ENCODE measurements around the gene ZNF540. TPM values are rescaled to one million over a fixed set of nuclear protein-coding genes. Genes with fewer than 3 reads are reported as not detected.
A peak's percentile ranks its signal among the peaks of the same experiment; 100 is the strongest.

Gene ZNF540
- total and polyA plus RNA-seq, 10 of the 15 experiments (the other 5 are each of a cell fraction or from before 2014, with no cell fraction given) = 0.17 to 2.3 (median 0.43) TPM

DNA sequence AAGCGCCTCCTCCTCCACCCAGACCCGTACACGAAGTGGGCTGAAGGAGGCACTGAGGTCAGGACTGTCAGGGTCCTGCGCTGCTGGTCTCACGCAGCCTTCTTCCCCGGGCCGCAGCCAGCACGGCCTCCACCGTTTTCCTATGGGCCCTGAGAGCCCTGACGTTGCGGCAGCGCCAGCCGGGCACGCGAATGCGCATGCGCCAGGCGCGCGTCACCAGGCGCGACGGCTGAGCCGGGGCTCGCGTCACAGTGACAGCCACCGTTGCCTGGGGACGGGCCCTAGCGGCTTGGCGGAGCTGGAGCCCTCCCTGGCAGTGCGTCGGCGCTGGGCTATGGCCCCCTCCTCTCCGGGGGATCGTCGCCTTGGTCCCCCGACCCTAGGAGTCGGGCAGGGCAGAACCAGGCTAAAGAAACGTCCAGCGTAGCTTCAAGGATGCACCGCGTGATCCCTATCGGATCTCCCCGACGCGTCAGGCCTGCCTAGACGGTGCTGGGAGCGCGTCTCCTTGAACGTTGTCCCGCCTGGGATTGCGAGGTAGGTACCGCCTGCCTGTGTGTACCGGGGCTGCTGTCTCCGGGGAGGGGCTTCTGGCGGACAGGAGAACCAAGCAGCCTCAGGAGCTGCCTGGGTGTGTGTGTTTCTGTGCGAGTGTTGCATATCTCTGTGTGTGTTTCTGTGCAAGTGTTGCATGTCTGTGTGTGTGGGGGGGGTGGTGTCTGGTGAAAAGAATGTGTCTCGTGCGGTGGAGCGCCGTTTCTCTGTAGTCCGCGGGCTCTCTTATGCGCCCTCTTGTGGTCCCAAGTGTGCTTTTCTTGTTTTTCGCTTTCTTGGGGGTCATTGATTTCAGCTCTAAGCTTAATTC lies 43.3 kb upstream of the ZNF540 start (continued):
- TF ChIP-seq REST (IDR thresholded peaks at IDR 0.05; ENCODE audit: low read depth, low read length) = no peak
- peak in 1 of 2 experiments; percentile 16; a peak in 1 of 4 replicates for TF ChIP-seq SRF (IDR thresholded peaks at IDR 0.05; ENCODE audit: low read depth in 2 of 2, low read length in 2 of 2)

GRCh38 chr19:37563518-37563917 lies 31.2 kb upstream of the ZNF540 start:
- BruUV-seq (replicated peaks) = no TSS peak
- RAD21 ChIA-PET (ENCODE audit: unreplicated experiment) = no interaction called here
- ATAC-seq (no peak), DNase-seq (ENCODE audit: low read depth, low spot score) (no peak), FAIRE-seq (no peak)
- H3K4me2 ChIP-seq (ENCODE audit: control insufficient read depth, insufficient read depth) = no peak overlapping the region
- no peak overlapping the region for H3K27ac ChIP-seq (ENCODE audit: control insufficient read depth, insufficient read depth)
- H3K4me1 ChIP-seq (ENCODE audit: control insufficient read depth, insufficient read depth, low read length) = no peaks in the 10 kb centered on the region
- SMC1A ChIA-PET (ENCODE audit: uncharacterized antibody, unreplicated experiment) = no interaction called here
- no peak overlapping the region for H3K4me3 ChIP-seq
- in situ Hi-C loops (cut with MboI) = no loop called here
- H3K9me3 ChIP-seq (replicated peaks; ENCODE audit: control insufficient read depth, insufficient read depth, low read length) = peaks cover 18% of the 10 kb centered on the region
- 14% methylated on average over 3 of the region's 3 CpGs for WGBS (ENCODE audit: insufficient coverage, insufficient replicate concordance, low lambda C conversion rate, missing lambda C conversion rate)
- no peaks in the 10 kb centered on the region for H3K79me2 ChIP-seq (ENCODE audit: control insufficient read depth, insufficient read depth, low read length)
- TF ChIP-seq CEBPZ (IDR thresholded peaks at IDR 0.05; ENCODE audit: low read depth, low read length) (no peak), NFIC (IDR thresholded peaks at IDR 0.05; ENCODE audit: low read depth, low read length) (no peak), HSF1 (IDR thresholded peaks at IDR 0.05; ENCODE audit: low read depth, low read length) (no peak), MYC (IDR thresholded peaks at IDR 0.05; ENCODE audit: insufficient read depth, insufficient read length, insufficient replicate concordance, low read length, severe bottlenecking) (no peak), SMAD1 (IDR thresholded peaks at IDR 0.05; ENCODE audit: low read depth, partially characterized antibody) (no peak)
- POLR2A ChIA-PET = no interaction called here
- no peaks in the 10 kb centered on the region for H4K20me1 ChIP-seq (ENCODE audit: control insufficient read depth, insufficient read depth)
- H2AFZ ChIP-seq (ENCODE audit: control insufficient read depth, low read depth, low read length) = no peak overlapping the region
- CTCF ChIA-PET = no interaction called here
- no peak overlapping the region for H3K9ac ChIP-seq (ENCODE audit: control insufficient read depth, insufficient read depth, low read length)
- H3K36me3 ChIP-seq (ENCODE audit: control insufficient read depth in 2 of 2, insufficient read depth in 2 of 2, low read length in 1 of 2) = no peaks in the 10 kb centered on the region
- H3K27me3 ChIP-seq (replicated peaks in 1 of 2; ENCODE audit: control insufficient read depth in 2 of 2, insufficient read depth in 2 of 2, low read length in 1 of 2) = no peaks in the 10 kb centered on the region
- intact Hi-C loops (cut with micrococcal nuclease; ENCODE audit: unreplicated experiment) = no loop called here

Data from GM12878 (cell line).